Left ventricle myocardium inferior (tissue), 1 donor: ENCODE data around the gene RBMS1. TPM values are rescaled to one million over a fixed set of nuclear protein-coding genes. Genes with fewer than 3 reads are reported as not detected.
A peak's percentile ranks its signal among the peaks of the same experiment; 100 is the strongest.

Source experiments
- DNase-seq: peaks from one replicate; pipeline ENCODE4 v3.0.0-alpha.2; 2020
- H3K27ac ChIP-seq: fragments of 200-600 bp; replicated peaks from 2 replicates; pipeline ENCODE4 v1.8.0; 2021
- H3K27me3 ChIP-seq: fragments of 200-600 bp; 2 replicates; pipeline ENCODE4 v1.8.0; 2021; ENCODE audit warnings: low read depth
- H3K36me3 ChIP-seq: fragments of 200-600 bp; 2 replicates; pipeline ENCODE4 v1.8.0; 2021
- H3K4me1 ChIP-seq: fragments of 200-600 bp; 2 replicates; pipeline ENCODE4 v1.8.0; 2021
- H3K4me3 ChIP-seq: fragments of 200-600 bp; 2 replicates; pipeline ENCODE4 v1.8.0; 2021; ENCODE audit warnings: mild to moderate bottlenecking, moderate library complexity
- H3K9me3 ChIP-seq: fragments of 200-600 bp; replicated peaks from 2 replicates; pipeline ENCODE4 v1.8.0; 2021
- intact Hi-C: fragments of 100-400 bp; cut with micrococcal nuclease; formaldehyde crosslinking; loops from one replicate; pipeline ENCODE4 v1.11.0; 2022
- total RNA-seq: library from RNA; stranded (reverse); fragmentation: NEBNext Ultra II Directional; extraction: Animal tissue kit (Norgen Biotek cat#: 25700); gene quantifications from one replicate; pipeline ENCODE4 v1.2.1, GENCODE V29; 2021
- TF ChIP-seq, protein P1 (sequence below): fragments of 200-600 bp; IDR thresholded peaks from 2 replicates; pipeline ENCODE4 v1.8.0; 2021; ENCODE audit warnings: antibody characterized with exemption, mild to moderate bottlenecking, borderline replicate concordance
- donor health status: DM: no; HTN: yes; CAD: no; lungs with severe emphysema.

RBMS1 gene
- total RNA-seq, 1 donor from 2014 or later = 56.2 TPM

DNA sequence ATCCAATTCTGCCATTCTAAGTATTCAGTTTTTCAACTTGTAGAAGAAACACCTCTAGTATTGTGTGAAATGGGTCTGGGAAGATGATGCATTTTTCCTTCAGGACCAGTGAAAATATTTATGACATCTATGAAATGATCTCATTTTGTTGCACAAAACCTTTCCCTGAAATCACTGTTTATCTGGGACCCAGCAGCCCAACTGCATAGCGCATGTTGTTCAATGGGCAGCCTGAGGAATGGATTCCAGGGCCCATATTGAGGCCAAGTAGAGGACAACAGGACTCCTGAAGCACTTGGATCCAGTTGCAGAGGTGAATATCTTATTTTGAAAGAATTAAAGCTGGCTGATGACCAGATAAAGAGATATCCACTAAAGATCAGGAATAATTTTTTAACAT, 7.3 kb downstream of the RBMS1 start:
- H3K27ac ChIP-seq = peak overlapping the region; percentile 43
- no peaks in the 10 kb centered on the region for H3K27me3 ChIP-seq
- no peaks in the 10 kb centered on the region for H3K9me3 ChIP-seq
- TF ChIP-seq, protein P1, sequence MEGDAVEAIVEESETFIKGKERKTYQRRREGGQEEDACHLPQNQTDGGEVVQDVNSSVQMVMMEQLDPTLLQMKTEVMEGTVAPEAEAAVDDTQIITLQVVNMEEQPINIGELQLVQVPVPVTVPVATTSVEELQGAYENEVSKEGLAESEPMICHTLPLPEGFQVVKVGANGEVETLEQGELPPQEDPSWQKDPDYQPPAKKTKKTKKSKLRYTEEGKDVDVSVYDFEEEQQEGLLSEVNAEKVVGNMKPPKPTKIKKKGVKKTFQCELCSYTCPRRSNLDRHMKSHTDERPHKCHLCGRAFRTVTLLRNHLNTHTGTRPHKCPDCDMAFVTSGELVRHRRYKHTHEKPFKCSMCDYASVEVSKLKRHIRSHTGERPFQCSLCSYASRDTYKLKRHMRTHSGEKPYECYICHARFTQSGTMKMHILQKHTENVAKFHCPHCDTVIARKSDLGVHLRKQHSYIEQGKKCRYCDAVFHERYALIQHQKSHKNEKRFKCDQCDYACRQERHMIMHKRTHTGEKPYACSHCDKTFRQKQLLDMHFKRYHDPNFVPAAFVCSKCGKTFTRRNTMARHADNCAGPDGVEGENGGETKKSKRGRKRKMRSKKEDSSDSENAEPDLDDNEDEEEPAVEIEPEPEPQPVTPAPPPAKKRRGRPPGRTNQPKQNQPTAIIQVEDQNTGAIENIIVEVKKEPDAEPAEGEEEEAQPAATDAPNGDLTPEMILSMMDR = no peak
- H3K36me3 ChIP-seq = no peaks in the 10 kb centered on the region
- no peak for DNase-seq
- peaks cover 89% of the 10 kb centered on the region for H3K4me1 ChIP-seq
- no peak overlapping the region for H3K4me3 ChIP-seq
- intact Hi-C loops = loop anchor here (10.0 kb wide), 1 partner anchor 62 kb away; no protein-coding TSS in a partner anchor

DNA sequence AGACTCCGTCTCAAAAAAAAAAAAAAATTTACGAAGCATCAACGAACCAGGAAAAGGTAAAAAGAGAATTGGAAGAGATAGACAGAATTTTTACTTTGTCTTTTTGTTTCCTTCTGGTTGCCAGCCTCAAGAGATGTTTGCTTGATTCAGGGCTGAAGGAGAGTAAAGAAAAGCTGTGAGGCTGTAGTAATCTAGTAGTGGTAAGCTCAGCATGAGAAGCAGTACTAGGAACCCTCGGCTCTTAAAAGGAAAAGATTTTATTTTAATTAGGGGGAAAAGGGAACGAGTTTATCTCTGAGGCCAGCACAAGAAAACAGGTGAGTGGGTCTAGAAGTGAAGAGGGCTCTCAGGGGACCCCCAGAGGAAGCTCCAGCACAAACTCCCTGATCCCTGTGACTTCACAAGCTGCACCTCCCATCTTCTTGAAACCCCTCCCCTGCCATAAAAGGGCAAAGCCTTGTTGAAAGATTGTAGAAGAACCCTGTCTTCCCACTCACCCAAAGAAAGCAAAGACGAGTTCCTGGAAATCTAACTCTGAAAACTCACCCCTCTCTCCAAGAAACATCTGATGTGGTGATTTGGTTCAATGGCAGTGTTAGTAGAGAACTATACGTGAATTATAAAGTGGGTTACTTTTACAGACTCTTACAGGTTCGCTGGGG, 8.6 kb downstream of the RBMS1 start:
- H3K27me3 ChIP-seq = no peaks in the 10 kb centered on the region
- peaks cover 86% of the 10 kb centered on the region for H3K4me1 ChIP-seq
- no peaks in the 10 kb centered on the region for H3K36me3 ChIP-seq
- no peak for DNase-seq
- no peak overlapping the region for H3K4me3 ChIP-seq
- intact Hi-C loops = loop anchor here (10.0 kb wide), 1 partner anchor 60 kb away; no protein-coding TSS in a partner anchor
- TF ChIP-seq, protein P1 = no peak
- no peaks in the 10 kb centered on the region for H3K9me3 ChIP-seq
- peak overlapping the region; percentile 22 for H3K27ac ChIP-seq

DNA sequence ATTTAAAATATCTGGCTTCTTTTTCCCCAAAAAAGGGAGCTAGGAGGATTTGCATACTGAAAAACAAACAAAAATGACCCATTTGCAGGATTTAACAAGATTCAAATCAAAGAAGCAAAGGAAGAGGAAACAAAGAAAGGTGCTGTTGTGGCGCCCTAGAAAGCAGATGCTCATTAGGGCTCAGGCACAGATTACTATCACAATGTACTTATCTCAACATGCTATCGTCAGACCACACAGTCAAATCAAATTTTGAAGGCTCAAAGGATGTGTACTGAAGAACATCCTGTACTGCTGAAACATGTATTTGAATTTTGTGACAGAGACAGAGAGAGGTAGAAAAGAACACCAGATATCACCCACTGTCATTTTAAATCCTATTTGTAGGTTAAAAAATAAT, 10.9 kb downstream of the RBMS1 start:
- Histone ChIP-seq H3K9me3 (no peaks in the 10 kb centered on the region), H3K27me3 (no peaks in the 10 kb centered on the region), H3K4me1 (peaks cover 83% of the 10 kb centered on the region), H3K4me3 (no peak overlapping the region), H3K27ac (peak overlapping the region; percentile 34), H3K36me3 (no peaks in the 10 kb centered on the region)
- intact Hi-C loops = loop anchor here (10.0 kb wide), 1 partner anchor 58 kb away; no protein-coding TSS in a partner anchor
- TF ChIP-seq, protein P1 = no peak
- DNase-seq = no peak

DNA sequence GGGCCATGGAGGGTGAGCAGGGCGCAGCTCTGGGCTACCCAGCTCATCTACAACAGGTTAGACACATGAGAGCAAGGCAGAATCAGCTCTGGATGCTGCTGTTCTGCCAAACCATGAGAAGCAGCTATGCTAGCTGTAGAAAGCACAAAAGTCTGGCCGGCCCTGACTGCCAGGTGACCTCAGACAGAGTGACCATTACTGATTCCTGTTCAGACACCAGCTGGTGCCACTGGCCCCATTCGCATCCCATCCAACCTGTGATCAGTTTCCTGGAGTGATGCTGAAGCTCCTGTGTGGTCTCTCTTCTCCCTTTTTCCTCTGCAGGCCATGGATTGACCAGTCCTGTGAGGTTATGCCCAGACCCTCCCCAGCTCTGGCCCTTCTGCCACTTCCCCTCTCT, 14.3 kb downstream of the RBMS1 start:
- no peaks in the 10 kb centered on the region for H3K27me3 ChIP-seq
- intact Hi-C loops = no loop called here
- H3K27ac ChIP-seq = peak overlapping the region; percentile 11
- H3K9me3 ChIP-seq = no peaks in the 10 kb centered on the region
- H3K4me3 ChIP-seq = no peak overlapping the region
- peaks cover 69% of the 10 kb centered on the region for H3K4me1 ChIP-seq
- no peaks in the 10 kb centered on the region for H3K36me3 ChIP-seq
- DNase-seq = no peak
- TF ChIP-seq, protein P1 = no peak

DNA sequence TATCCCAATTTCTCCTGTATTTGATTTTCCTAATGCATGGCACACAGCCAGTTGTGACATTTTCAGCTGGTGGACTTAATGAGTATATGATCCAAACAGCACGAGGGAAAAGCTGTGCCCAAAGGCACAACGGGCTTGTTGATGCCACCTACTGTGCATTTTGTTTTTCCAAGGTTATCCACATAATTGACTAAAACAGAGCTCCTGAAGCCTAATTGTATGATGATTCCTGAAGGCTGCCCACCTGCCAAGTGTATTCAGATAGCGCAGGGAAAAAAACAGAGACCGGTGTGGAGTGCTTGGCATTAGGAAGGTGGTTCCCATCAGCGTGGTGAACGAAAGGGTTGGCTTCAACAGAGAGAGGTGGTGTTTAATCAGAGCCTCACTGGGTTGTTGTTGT, 14.9 kb downstream of the RBMS1 start:
- Histone ChIP-seq H3K4me1 (peaks cover 71% of the 10 kb centered on the region), H3K9me3 (no peaks in the 10 kb centered on the region), H3K27ac (no peak overlapping the region), H3K4me3 (no peak overlapping the region), H3K27me3 (no peaks in the 10 kb centered on the region), H3K36me3 (no peaks in the 10 kb centered on the region)
- no peak for DNase-seq
- intact Hi-C loops = no loop called here
- TF ChIP-seq, protein P1 = no peak
